Testis (tissue), 2 donors: ENCODE results near the gene CYYR1.

Experiments used
- CTCF ChIP-seq, 3 experiments: fragments of 450-650 bp in 2 of 3; fragments of 200-600 bp in 1 of 3; sonication (generic) in 1 of 3; IDR thresholded peaks; one replicate each; pipeline ENCODE4 v1.5.1; 2016 to 2019; ENCODE audit warnings: antibody characterized with exemption in 3 of 3, mild to moderate bottlenecking in 2 of 3, moderate library complexity in 1 of 3
- POLR2A ChIP-seq: fragments of 450-650 bp; IDR thresholded peaks from one replicate; pipeline ENCODE4 v1.6.1; 2017; ENCODE audit warnings: antibody characterized with exemption, mild to moderate bottlenecking, moderate library complexity

- TF ChIP-seq CTCF (IDR thresholded peaks at IDR 0.05) (no peak), POLR2A (no peak)
Observed at GRCh38 chr21:26501495-26502021, 71.5 kb downstream of the CYYR1 start.
